GM19455 (cell line): ENCODE measurements around the gene CDC42EP1.
"Not testable (repeated sequence)": the region's sequence is repeated elsewhere in the genome, so short reads cannot be mapped to it uniquely, and the experiment has no call there.

ENCODE experiments used
- ATAC-seq: cut with Tn5 transposase; IDR thresholded peaks from one replicate; pipeline ENCODE4 v1.9.1; 2021; ENCODE audit not compliant: unreplicated experiment

The CDC42EP1 gene

GRCh38 chr22:37575490-37576003 lies 15.3 kb downstream of the CDC42EP1 start:
- no peak for ATAC-seq

DNA sequence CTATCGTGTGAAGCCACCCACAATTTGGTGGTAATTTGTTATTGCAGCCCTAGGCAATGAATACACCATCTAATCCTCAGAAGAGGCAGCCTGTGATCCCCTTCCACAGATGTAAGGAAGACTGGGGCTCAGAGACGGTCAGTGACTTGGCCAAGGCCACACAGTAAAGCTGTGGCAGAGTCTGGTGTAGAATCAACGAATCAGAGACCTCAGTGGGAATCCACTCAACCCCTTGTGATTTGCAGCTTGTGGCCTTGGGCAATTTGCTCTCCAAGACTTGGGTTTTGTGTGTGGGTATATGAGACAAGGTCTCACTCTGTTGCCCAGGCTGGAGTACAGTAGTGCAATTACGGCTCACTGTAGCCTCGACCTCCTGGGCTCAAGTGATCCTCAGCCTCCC lies 17.7 kb downstream of the CDC42EP1 start:
- no peak for ATAC-seq

- no peak for ATAC-seq
Observed at GRCh38 chr22:37581504-37581903, 21.2 kb downstream of the CDC42EP1 start.

GRCh38 chr22:37582526-37582925 lies 22.2 kb downstream of the CDC42EP1 start:
- ATAC-seq = no peak

DNA sequence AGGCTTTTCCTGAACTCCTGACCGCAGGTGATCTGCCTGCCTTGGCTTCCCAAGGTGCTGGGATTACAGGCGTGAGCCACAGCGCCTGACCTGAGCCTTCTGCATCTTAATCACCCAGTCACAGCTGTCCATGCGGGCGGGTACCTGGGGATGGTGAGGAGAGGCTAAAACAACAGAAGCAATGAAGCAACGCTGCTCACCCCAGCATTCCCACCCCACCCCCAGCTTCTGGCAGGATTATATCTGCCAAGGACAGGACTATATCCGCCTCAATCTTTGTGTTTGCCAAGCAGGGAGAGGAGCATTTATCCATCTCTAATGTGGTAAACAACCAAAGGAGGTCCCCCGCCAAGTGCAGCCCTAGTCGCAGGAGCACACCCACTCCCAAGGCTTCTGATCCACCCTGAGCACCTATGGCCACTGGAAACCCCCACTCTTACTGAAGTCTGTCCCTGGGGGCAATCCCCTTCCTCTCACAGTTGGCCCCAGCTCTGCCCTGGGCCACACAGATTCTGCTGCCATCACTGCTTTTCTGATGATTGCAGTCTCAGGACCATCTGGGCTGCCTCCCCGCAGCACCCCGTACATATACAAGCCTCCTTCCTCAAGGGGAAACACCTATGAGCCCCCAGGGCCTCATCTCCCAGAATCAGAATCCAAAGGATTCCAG lies 28.4 kb downstream of the CDC42EP1 start:
- no peak for ATAC-seq

GRCh38 chr22:37589636-37590035 lies 29.4 kb downstream of the CDC42EP1 start:
- no peak for ATAC-seq

DNA sequence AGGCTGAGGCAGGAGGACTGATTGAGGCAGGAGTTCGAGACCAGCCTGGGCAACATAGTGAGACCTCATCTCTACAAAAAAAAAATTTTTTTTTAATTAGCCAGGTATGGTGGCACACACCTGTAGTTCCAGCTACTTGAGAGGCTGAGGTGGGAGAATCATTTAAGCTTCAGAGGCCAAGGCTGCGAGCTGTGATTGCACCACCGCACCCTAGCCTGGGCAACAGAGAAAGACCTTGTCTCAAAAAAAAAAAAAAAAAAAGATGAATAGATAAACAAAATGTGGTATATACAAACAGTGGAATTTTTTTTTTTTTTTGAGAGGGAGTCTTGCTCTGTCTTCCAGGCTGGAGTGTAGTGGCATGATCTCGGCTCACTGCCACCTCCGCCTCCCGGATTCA lies 30.8 kb downstream of the CDC42EP1 start:
- ATAC-seq = not testable (repeated sequence)

DNA sequence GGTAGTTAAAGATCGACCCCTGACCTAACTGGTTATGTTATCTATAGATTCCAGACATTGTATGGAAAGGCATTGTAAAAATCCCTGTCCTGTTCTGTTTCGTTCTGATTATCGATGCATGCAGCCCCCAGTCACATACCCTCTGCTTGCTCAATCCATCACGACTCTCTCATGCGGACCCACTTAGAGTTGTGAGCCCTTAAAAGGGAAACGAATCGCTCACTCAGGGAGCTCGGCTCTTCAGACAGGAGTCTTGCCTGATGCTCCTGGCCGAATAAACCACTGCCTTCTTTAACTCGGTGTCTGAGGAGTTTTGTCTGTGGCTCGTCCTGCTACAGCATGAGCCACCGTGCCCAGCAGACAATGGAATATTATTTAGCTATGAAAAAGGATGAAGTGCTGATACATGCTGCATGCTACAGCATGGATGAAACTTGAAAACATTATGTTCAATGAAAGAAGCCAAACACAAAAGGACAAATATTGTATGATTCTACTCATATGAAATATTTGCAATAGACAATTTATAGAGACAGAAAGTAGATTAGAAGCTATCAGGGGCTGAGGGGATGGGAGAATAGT lies 31.6 kb downstream of the CDC42EP1 start:
- ATAC-seq = no peak

GRCh38 chr22:37594237-37594636 lies 34.0 kb downstream of the CDC42EP1 start:
- no peak for ATAC-seq

DNA sequence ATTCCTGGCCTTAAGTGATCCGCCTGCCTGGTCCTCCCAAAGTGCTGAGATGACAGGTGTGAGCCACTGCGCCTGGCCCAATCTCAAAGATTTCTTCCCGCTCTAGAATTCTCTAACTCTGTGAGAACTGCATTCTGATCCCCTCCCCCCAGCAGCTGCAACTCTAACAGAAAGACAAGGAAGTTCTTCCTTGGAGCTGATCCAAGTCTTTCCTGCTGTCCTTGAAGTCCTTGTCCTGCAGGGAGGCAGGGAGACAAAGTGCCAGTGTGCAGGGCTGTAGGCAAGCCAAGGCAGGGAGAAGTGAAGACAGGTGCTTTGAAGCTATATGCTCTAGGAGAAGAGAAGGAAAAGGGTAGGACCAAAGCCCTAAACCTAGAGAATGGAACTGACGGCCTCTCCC lies 38.9 kb downstream of the CDC42EP1 start:
- ATAC-seq = no peak

GRCh38 chr22:37601203-37601539 lies 40.9 kb downstream of the CDC42EP1 start:
- no peak for ATAC-seq

GRCh38 chr22:37601540-37602442 lies 41.5 kb downstream of the CDC42EP1 start:
- no peak for ATAC-seq

DNA sequence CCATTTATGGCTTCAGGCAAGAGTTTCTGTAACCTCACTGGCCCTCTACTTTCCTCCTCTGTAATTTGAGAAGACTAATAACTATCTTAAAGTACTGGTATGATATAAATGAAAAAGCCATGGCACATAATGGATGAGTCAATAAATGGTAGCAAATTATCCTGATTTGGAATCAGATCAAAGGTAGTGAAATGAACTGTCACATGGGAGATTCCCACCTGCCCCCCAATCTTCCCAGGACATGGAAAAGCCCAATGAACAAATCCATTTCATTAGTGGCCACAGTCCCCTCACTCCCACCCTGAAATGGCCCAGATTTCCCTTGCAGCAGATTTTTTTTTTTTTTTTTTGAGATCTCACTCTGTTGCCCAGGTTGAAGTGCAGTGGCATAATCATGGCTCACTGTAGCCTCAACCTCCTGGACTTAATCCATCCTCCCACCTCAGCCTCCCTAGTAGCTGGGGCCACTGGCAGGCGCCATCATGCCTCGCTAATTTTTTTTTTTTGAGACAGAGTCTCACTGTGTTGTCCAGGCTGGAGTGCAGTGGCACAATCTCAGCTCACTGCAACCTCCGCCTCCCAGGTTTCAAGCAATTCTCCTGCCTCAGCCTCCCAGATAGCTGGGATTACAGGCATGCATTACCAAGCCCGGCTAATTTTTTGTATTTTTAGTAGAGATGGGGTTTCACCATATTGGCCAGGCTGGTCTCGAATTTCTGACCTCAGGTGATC lies 42.4 kb downstream of the CDC42EP1 start:
- ATAC-seq = not testable (repeated sequence)

DNA sequence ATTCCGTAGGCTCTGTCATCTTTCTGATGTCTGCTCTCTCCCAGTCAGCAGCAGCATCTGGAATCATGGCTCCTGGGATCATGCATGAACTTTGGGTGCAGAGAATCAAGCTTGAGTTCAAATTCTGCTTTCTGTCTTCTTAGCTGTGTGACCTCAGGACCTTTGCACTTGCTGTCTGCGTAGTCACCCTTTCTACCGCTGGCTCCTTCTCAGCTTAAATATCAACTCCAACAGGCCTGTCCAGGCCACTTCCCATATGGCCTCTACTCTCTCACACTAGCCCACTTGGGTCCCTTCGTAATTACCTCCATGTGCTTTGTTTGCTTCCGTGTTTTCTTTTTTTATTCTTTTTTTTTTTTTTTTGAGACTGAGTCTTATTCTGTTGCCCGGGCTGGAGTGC lies 43.8 kb downstream of the CDC42EP1 start:
- no peak for ATAC-seq

DNA sequence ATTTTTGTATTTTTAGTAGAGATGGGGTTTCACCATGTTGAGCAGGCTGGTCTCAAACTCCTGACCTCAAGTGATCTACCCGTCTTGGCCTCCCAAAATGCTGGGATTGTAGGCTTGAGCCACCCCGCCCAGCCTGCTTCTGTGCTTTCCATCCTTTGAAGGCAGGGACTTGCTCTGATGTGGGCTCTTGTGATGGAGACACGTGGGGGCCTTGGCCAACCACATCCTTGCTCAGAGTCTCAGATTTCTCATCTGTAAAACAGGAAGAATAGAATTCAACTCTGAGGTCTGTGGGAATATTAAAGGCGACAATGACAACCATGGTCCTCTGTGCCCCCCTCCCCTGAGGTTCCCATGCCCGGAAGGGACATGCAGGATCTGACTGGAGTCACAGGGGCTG lies 44.6 kb downstream of the CDC42EP1 start:
- ATAC-seq = no peak

DNA sequence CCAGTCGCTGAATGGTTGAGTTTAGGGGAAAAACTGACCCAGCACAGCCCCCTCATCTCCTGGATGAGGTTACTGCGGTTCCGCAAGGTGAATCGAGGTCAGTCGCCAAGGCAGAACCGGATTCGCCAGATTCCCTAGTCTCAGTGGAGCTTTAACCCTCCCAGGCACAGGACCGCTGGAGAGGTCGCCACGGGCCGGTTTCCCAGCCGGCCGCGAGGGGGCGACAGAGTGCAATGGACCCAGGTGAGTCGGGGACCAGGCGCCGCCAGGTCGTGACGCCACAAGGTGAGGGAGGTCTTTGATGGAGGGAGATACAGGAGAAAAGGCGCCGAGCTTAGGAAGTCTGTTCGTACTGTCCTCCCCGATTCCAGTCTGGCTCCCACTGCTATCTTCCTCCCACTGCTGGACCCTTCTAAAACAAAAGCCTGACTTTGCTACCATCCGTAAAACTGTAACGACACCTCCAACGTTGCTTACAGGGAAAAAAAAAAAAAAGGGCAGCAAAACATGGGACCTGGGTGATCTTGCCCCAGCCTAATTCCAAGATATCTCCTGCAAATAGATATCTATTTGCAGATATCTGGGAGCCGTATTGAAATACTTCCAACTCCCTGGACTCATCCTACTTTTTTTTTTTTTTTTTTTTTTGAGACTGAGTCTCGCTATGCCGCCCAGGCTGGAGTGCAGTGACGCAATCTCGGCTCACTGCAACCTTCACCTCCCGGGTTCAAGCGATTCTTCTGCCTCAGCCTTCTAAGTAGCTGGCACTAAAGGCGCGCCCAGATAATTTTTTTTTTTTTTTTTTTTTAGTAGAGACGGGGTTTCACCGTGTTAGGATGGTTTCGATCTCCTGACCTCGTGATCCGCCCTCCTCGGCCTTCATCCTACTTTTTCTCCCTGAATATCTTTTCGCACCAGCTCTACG lies 47.0 kb downstream of the CDC42EP1 start:
- ATAC-seq = no peak

DNA sequence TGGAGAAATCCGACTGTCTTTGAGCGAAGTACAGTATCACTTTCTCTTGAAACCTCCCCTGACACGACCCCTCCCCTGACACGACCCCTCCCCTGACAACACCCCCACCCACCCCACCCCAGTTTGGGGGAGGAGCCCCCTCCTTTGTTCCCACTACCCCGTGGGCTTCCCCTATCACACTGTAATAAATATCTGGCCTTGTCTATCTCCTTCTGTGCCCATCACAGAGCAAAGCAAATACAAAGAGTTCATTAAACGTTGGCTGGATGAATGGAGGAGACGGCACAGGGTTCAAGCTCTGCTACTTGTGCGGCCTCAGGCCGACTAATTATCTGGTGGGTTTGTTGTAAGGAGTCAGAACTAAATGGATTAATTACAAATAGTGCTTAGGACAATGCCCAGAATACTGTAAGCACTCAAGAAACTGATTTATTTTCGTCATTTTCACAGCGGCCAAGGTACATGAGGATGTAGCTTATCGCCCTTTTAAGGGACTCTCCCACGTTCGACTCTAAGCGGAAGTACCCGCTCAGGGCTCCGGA lies 47.7 kb downstream of the CDC42EP1 start:
- no peak for ATAC-seq

- ATAC-seq = peak; percentile 78
Observed at GRCh38 chr22:37608477-37609239, 48.4 kb downstream of the CDC42EP1 start, which contains the start of gene GGA1. Gene GGA1 (plus strand): TSS chr22:37608834. CDS start chr22:37608861, 27 bp downstream.
